Esophagus squamous epithelium (tissue), 5 donors: ENCODE results near the gene RPF1. TPM values are rescaled to one million over a fixed set of nuclear protein-coding genes. Genes with fewer than 3 reads are reported as not detected.

Source experiments
- DNase-seq: peaks from one replicate; lab custom pipeline; 2025; lab: John Stamatoyannopoulos, UW
- H3K27ac ChIP-seq, 4 donors: fragments of 200-600 bp; sonication (generic); one replicate each; pipeline ENCODE4 v1.5.1; 2016 to 2019; ENCODE audit warnings: mild to moderate bottlenecking in 1 of 4
- H3K27me3 ChIP-seq, 4 donors: fragments of 200-600 bp; sonication (generic); 1 replicate in 3 of 4; 2 replicates in 1 of 4; pipeline versions ENCODE4 v1.5.1 to v1.6.0; 2017 to 2021; ENCODE audit warnings: antibody characterized with exemption in 1 of 4
- H3K36me3 ChIP-seq, 3 donors: fragments of 200-600 bp; sonication (generic); one replicate each; pipeline ENCODE4 v1.5.1; 2016 to 2019
- H3K4me1 ChIP-seq, 3 donors: fragments of 200-600 bp; sonication (generic); one replicate each; pipeline ENCODE4 v1.5.1; 2017 to 2019
- H3K4me3 ChIP-seq, 4 donors: fragments of 200-600 bp; sonication (generic); 1 replicate in 3 of 4; 2 replicates in 1 of 4; pipeline ENCODE4 v1.5.1; 2016 to 2019; ENCODE audit warnings: mild to moderate bottlenecking in 2 of 4, moderate library complexity in 1 of 4
- H3K9me3 ChIP-seq, 3 donors: fragments of 200-600 bp; sonication (generic); one replicate each; pipeline ENCODE4 v1.5.1; 2016 to 2019
- CTCF ChIP-seq, 6 experiments: fragments of 450-650 bp in 4 of 6; fragments of 200-600 bp in 2 of 6; sonication (generic) in 2 of 6; IDR thresholded peaks; one replicate each; pipeline ENCODE4 v1.5.1; 2016 to 2019; ENCODE audit warnings: antibody characterized with exemption in 6 of 6, mild to moderate bottlenecking in 4 of 6, moderate library complexity in 4 of 6
- POLR2A ChIP-seq, 4 donors: fragments of 450-650 bp; IDR thresholded peaks; one replicate each; pipeline ENCODE4 v1.6.1; 2017; ENCODE audit warnings: antibody characterized with exemption in 4 of 4, mild to moderate bottlenecking in 4 of 4, moderate library complexity in 3 of 4
- WGBS, 2 donors: methylation state at CpG; one replicate each; pipeline ENCODE4 v1.1.5; 2018; 5-methylcytosine and 5-hydroxymethylcytosine counted together
- intact Hi-C: fragments of 100-400 bp; cut with DNase I; formaldehyde crosslinking; loops from one replicate; pipeline ENCODE4 v1.15.0; 2022
- total RNA-seq, 4 donors: library from RNA; depleted of rRNA; stranded (reverse); fragments of >200 nt; gene quantifications; one replicate each; pipeline ENCODE4 v1.1.0, GENCODE V29; 2016
- donor health status: DM: yes; HTN: yes; CAD: no.

Gene RPF1
- total RNA-seq, 4 donors from 2014 or later = 30.2 to 41.2 (median 36.3) TPM

- Histone ChIP-seq H3K27me3 (no peaks in the 10 kb centered on the region), H3K4me1 (peaks cover 0 to 11% (median 3%) of the 10 kb centered on the region in 3 donors), H3K27ac (no peak overlapping the region), H3K4me3 (no peak overlapping the region), H3K9me3 (no peaks in the 10 kb centered on the region), H3K36me3 (no peaks in the 10 kb centered on the region)
- no peak for TF ChIP-seq POLR2A (IDR thresholded peaks at IDR 0.05)
- no peak for TF ChIP-seq CTCF (IDR thresholded peaks at IDR 0.05)
- intact Hi-C loops = no loop called here
- 73 to 75% methylated on average over 3 of the region's 3 CpGs for WGBS, 2 donors
- DNase-seq = no peak
These were observed 31.6 kb downstream of the RPF1 start for GRCh38 chr1:84510668-84511067.

- TF ChIP-seq POLR2A (IDR thresholded peaks at IDR 0.05) = no peak
- TF ChIP-seq CTCF (IDR thresholded peaks at IDR 0.05) = no peak
- Histone ChIP-seq H3K4me1 (no peaks in the 10 kb centered on the region), H3K9me3 (no peaks in the 10 kb centered on the region), H3K27ac (no peak overlapping the region), H3K36me3 (peaks cover 0 to 14% (median 0%) of the 10 kb centered on the region in 3 donors), H3K4me3 (no peak overlapping the region), H3K27me3 (no peaks in the 10 kb centered on the region)
- DNase-seq = no peak
- intact Hi-C loops = no loop called here
These were observed 45.5 kb downstream of the RPF1 start for GRCh38 chr1:84524590-84524989.

- WGBS, 2 donors = 73 to 86% methylated on average over 1 of the region's 1 CpG
- Histone ChIP-seq H3K36me3 (peaks cover 0 to 14% (median 0%) of the 10 kb centered on the region in 3 donors), H3K27ac (no peak overlapping the region), H3K4me1 (no peaks in the 10 kb centered on the region), H3K4me3 (no peak overlapping the region), H3K27me3 (no peaks in the 10 kb centered on the region), H3K9me3 (no peaks in the 10 kb centered on the region)
- TF ChIP-seq CTCF (IDR thresholded peaks at IDR 0.05) (no peak), POLR2A (IDR thresholded peaks at IDR 0.05) (no peak)
- intact Hi-C loops = no loop called here
- DNase-seq = no peak
These were observed 46.7 kb downstream of the RPF1 start for GRCh38 chr1:84525779-84526178.

- Histone ChIP-seq H3K27me3 (no peaks in the 10 kb centered on the region), H3K9me3 (no peaks in the 10 kb centered on the region), H3K4me3 (no peak overlapping the region), H3K27ac (no peak overlapping the region), H3K4me1 (no peaks in the 10 kb centered on the region), H3K36me3 (peaks cover 0 to 20% (median 0%) of the 10 kb centered on the region in 3 donors)
- DNase-seq = no peak
- TF ChIP-seq POLR2A (IDR thresholded peaks at IDR 0.05) = no peak
- no peak for TF ChIP-seq CTCF (IDR thresholded peaks at IDR 0.05)
- intact Hi-C loops = no loop called here
These were observed 59.5 kb downstream of the RPF1 start for GRCh38 chr1:84538599-84538998.

GRCh38 chr1:84539972-84540371, 60.9 kb downstream of the RPF1 start:
- Histone ChIP-seq H3K4me3 (no peak overlapping the region), H3K27ac (no peak overlapping the region), H3K9me3 (no peaks in the 10 kb centered on the region), H3K27me3 (no peaks in the 10 kb centered on the region), H3K4me1 (no peaks in the 10 kb centered on the region), H3K36me3 (peaks cover 0 to 21% (median 0%) of the 10 kb centered on the region in 3 donors)
- no peak for DNase-seq
- WGBS, 2 donors = 38 to 51% methylated on average over 3 of the region's 3 CpGs
- TF ChIP-seq CTCF (IDR thresholded peaks at IDR 0.05) (no peak), POLR2A (IDR thresholded peaks at IDR 0.05) (no peak)
- intact Hi-C loops = no loop called here
